Prostate gland (tissue), 1 donor: Measurements from ENCODE around the gene SV2C.

Source experiments
- POLR2A ChIP-seq: fragments of 450-650 bp; IDR thresholded peaks from one replicate; pipeline ENCODE4 v1.6.1; 2016; ENCODE audit warnings: antibody characterized with exemption, mild to moderate bottlenecking
- POLR2AphosphoS5 ChIP-seq: sonication (generic); formaldehyde crosslinking; IDR thresholded peaks from one replicate; pipeline ENCODE4 v1.6.1; 2017; ENCODE audit warnings: antibody characterized with exemption

- no peak for TF ChIP-seq POLR2A
- TF ChIP-seq POLR2AphosphoS5: no peak
Measured at GRCh38 chr5:76134003-76134402, 50.8 kb downstream of the SV2C start.
